Endothelial cell of umbilical vein (primary cell): ENCODE measurements around the gene LRRC8D.

Experiments
- CTCF ChIP-seq, 2 donors: IDR thresholded peaks; 1 replicate in 1 of 2; 2 replicates in 1 of 2; pipeline ENCODE4 v1.5.1; 2011; ENCODE audit warnings: low read length in 2 of 2, mild to moderate bottlenecking in 2 of 2, moderate library complexity in 2 of 2, control low read depth in 1 of 2, inconsistent platforms in 1 of 2, low read depth in 1 of 2; ENCODE audit not compliant: insufficient read depth in 1 of 2; ENCODE audit errors: extremely low read depth in 1 of 2
- EZH2 ChIP-seq: IDR thresholded peaks from 2 replicates; pipeline ENCODE4 v1.6.1; 2012; ENCODE audit warnings: borderline replicate concordance, low read depth, mild to moderate bottlenecking, moderate library complexity, low read length, inconsistent platforms; ENCODE audit not compliant: severe bottlenecking
- GATA2 ChIP-seq: IDR thresholded peaks from 2 replicates; pipeline ENCODE4 v1.7.0; 2011; ENCODE audit warnings: low read depth, mild to moderate bottlenecking, moderate library complexity, mixed read lengths, low read length; ENCODE audit not compliant: insufficient read length, insufficient read depth
- MAX ChIP-seq: IDR thresholded peaks from 2 replicates; pipeline ENCODE4 v1.6.1; 2011; ENCODE audit not compliant: insufficient read depth, insufficient read length
- MYC ChIP-seq: IDR thresholded peaks from one replicate; pipeline ENCODE4 v1.6.1; 2011; ENCODE audit warnings: mild to moderate bottlenecking, low read depth, low read length
- POLR2A ChIP-seq: IDR thresholded peaks from 2 replicates; pipeline ENCODE4 v1.6.1; 2012; ENCODE audit warnings: low read depth, mild to moderate bottlenecking, control low read depth, low read length
- POLR2AphosphoS5 ChIP-seq: IDR thresholded peaks from 2 replicates; pipeline ENCODE4 v1.6.1; 2012; ENCODE audit warnings: low read depth, mild to moderate bottlenecking, control low read depth, low read length, moderate library complexity; ENCODE audit not compliant: insufficient read depth

DNA sequence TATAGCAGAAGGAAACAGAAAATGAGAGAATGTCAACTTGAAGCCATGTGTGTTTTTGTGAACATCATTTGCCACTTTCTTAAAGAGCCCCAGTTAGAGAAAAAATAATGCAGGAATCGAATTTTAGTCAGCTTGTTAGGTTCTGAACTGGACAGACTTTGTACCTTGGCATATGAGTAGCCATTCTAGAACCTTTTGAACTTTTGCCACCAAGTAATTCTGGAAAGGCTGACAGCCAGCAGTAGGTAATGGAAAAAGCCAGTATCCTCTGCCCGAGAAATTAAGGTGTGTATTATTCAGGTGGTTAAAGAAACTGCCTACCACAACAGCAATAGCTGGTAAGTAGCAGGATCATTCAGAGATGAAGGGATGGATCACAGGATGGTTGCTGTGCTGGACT is 20.7 kb downstream of the LRRC8D start:
- no peak for TF ChIP-seq CTCF (IDR thresholded peaks at IDR 0.05; ENCODE audit: extremely low read depth in 1 of 2, insufficient read depth in 1 of 2, low read depth in 1 of 2, low read length in 2 of 2)
- TF ChIP-seq MAX = no peak
- no peak for TF ChIP-seq POLR2A
- TF ChIP-seq POLR2AphosphoS5 = no peak
- no peak for TF ChIP-seq EZH2
- TF ChIP-seq MYC = no peak
- TF ChIP-seq GATA2 = no peak
